22Rv1 (cell line): Measurements from ENCODE around the gene DCC.

Experiments used
- ZFX ChIP-seq: fragments of 450-650 bp; IDR thresholded peaks from 2 replicates; pipeline ENCODE4 v1.6.1; 2017; ENCODE audit warnings: antibody characterized with exemption, borderline replicate concordance
- TF ChIP-seq, protein P1 (sequence below): fragments of 450-650 bp; IDR thresholded peaks from 2 replicates; pipeline ENCODE4 v1.5.1; 2017; ENCODE audit warnings: mild to moderate bottlenecking

DNA sequence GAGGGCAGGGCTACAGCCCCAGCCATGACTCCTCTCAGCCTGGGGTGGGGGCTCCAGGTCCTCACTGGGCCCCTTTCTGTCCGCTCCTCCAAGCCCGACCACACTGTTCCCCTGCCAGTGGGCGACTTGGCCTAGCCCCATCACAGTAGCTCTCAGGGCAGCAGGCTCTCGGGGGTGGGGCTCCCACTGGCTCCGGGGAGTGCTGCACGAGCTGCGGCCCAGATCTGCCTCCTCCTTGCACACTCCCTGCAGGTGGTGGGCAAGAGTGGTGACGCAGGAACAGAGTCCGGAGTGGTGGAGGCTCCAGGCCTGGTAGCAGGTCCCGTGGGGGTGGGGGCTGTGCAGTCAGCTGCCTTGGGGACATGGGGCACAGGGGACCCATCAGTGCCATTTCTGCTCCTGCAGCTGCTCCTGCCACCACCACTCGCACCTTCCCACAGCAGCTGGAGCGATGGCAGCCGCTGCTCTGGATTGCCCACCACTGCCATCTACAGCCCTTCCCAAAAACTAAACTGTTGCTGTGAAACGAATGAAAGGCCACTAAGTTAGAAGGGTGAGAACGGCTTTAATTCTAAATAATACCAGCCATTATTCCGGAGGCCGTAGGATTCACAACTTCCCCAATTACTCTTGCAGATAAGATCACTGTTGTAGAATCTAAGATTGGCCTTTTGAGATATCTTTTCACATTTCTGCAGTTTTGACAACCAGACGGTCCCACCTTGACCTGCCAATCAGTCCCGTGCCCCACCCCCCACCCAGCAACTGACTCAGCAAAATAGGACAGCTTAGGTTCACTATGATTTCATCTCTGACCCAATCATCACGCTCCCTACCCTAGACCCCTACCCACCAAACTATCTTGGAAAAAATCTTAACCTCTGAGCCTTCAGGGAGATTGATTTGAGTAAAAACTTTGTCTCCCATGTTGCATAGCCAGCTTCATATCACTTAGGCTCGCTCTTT is 530.2 kb downstream of the DCC start:
- TF ChIP-seq, protein P1, sequence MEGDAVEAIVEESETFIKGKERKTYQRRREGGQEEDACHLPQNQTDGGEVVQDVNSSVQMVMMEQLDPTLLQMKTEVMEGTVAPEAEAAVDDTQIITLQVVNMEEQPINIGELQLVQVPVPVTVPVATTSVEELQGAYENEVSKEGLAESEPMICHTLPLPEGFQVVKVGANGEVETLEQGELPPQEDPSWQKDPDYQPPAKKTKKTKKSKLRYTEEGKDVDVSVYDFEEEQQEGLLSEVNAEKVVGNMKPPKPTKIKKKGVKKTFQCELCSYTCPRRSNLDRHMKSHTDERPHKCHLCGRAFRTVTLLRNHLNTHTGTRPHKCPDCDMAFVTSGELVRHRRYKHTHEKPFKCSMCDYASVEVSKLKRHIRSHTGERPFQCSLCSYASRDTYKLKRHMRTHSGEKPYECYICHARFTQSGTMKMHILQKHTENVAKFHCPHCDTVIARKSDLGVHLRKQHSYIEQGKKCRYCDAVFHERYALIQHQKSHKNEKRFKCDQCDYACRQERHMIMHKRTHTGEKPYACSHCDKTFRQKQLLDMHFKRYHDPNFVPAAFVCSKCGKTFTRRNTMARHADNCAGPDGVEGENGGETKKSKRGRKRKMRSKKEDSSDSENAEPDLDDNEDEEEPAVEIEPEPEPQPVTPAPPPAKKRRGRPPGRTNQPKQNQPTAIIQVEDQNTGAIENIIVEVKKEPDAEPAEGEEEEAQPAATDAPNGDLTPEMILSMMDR, result peak; percentile 43
- no peak for TF ChIP-seq ZFX
